Esophagus (tissue), 2 donors: ENCODE results near the gene SV2A. TPM values are rescaled to one million over a fixed set of nuclear protein-coding genes. Genes with fewer than 3 reads are reported as not detected.
"Not testable (repeated sequence)": the region's sequence is repeated elsewhere in the genome, so short reads cannot be mapped to it uniquely, and the experiment has no call there.

Experiments
- H3K27ac ChIP-seq, 2 donors: one replicate each; pipeline ENCODE4 v1.5.1; 2013; ENCODE audit warnings: low read depth in 2 of 2, mild to moderate bottlenecking in 2 of 2, inconsistent platforms in 1 of 2, low read length in 1 of 2, moderate library complexity in 1 of 2
- H3K27me3 ChIP-seq, 2 donors: one replicate each; pipeline ENCODE4 v1.6.1; 2013; ENCODE audit warnings: low read length in 2 of 2, control low read depth in 1 of 2, mild to moderate bottlenecking in 1 of 2; ENCODE audit not compliant: insufficient read depth in 2 of 2, control insufficient read depth in 1 of 2
- H3K36me3 ChIP-seq, 2 donors: one replicate each; pipeline ENCODE4 v1.6.1; 2013; ENCODE audit warnings: low read length in 1 of 2; ENCODE audit not compliant: control insufficient read depth in 2 of 2, insufficient read depth in 2 of 2
- H3K4me1 ChIP-seq, 2 donors: one replicate each; pipeline ENCODE4 v1.6.1; 2013; ENCODE audit warnings: low read length in 1 of 2; ENCODE audit not compliant: control insufficient read depth in 2 of 2, insufficient read depth in 2 of 2
- H3K4me3 ChIP-seq, 2 donors: one replicate each; pipeline ENCODE4 v1.5.1; 2013; ENCODE audit warnings: low read length in 2 of 2, mild to moderate bottlenecking in 2 of 2, low read depth in 1 of 2, moderate library complexity in 1 of 2
- H3K9me3 ChIP-seq, 2 donors: one replicate each; pipeline ENCODE4 v1.6.1; 2013; ENCODE audit warnings: mild to moderate bottlenecking in 2 of 2, low read depth in 1 of 2, low read length in 1 of 2, moderate library complexity in 1 of 2; ENCODE audit not compliant: control insufficient read depth in 2 of 2, insufficient read depth in 1 of 2
- WGBS, 2 donors: extraction: QIAGEN DNeasy Blood & Tissue Kit; methylation state at CpG; one replicate each; pipeline ENCODE4 v1.1.7; 2013; 5-methylcytosine and 5-hydroxymethylcytosine counted together
- polyA plus RNA-seq, 2 donors: library from polyadenylated mRNA; stranded (reverse); fragments of 200-250 nt; gene quantifications; one replicate each; pipeline ENCODE4 v1.2.3, GENCODE V29; 2013
- donor health status: healthy with polysubstance abuse.
- donor health status: Bipolar disorder and iron deficiency.

SV2A gene
- polyA plus RNA-seq, 2 donors, result 0.49 to 0.67 TPM

- H3K36me3 ChIP-seq, result peaks cover 12 to 13% of the 10 kb centered on the region in 2 donors
- H3K27ac ChIP-seq, result no peak overlapping the region
- 88 to 90% methylated on average over 4 of the region's 4 CpGs for WGBS, 2 donors
- H3K4me3 ChIP-seq, result no peak overlapping the region
- no peaks in the 10 kb centered on the region for H3K9me3 ChIP-seq
- no peaks in the 10 kb centered on the region for H3K4me1 ChIP-seq
- H3K27me3 ChIP-seq, result no peaks in the 10 kb centered on the region
Measured at GRCh38 chr1:149945206-149945605, 27.6 kb upstream of the SV2A start.

- no peaks in the 10 kb centered on the region for H3K27me3 ChIP-seq
- peak overlapping the region; percentile 18 to 26 for H3K27ac ChIP-seq
- 31 to 43% methylated on average over 3 of the region's 3 CpGs for WGBS, 2 donors
- no peaks in the 10 kb centered on the region for H3K9me3 ChIP-seq
- peaks cover 3% of the 10 kb centered on the region in 2 donors for H3K4me1 ChIP-seq
- H3K36me3 ChIP-seq, result peaks cover 7 to 13% of the 10 kb centered on the region in 2 donors
- H3K4me3 ChIP-seq, result no peak overlapping the region
Measured at GRCh38 chr1:149942885-149943284, 25.2 kb upstream of the SV2A start.

GRCh38 chr1:149942207-149942606 is 24.6 kb upstream of the SV2A start:
- H3K4me3 ChIP-seq, result no peak overlapping the region
- no peaks in the 10 kb centered on the region for H3K9me3 ChIP-seq
- 22 to 27% methylated on average over 5 of the region's 5 CpGs for WGBS, 2 donors
- H3K4me1 ChIP-seq, result peaks cover 3 to 5% of the 10 kb centered on the region in 2 donors
- H3K27ac ChIP-seq, result peak overlapping the region; percentile 3 to 53
- H3K27me3 ChIP-seq, result no peaks in the 10 kb centered on the region
- H3K36me3 ChIP-seq, result peaks cover 7 to 13% of the 10 kb centered on the region in 2 donors

- no peaks in the 10 kb centered on the region for H3K27me3 ChIP-seq
- 89% methylated on average over 3 of the region's 3 CpGs for WGBS, 2 donors
- H3K27ac ChIP-seq, result no peak overlapping the region
- H3K4me1 ChIP-seq, result peaks cover 3 to 8% of the 10 kb centered on the region in 2 donors
- H3K9me3 ChIP-seq, result no peaks in the 10 kb centered on the region
- no peak overlapping the region for H3K4me3 ChIP-seq
- peaks cover 7 to 13% of the 10 kb centered on the region in 2 donors for H3K36me3 ChIP-seq
Measured at GRCh38 chr1:149940427-149940826, 22.8 kb upstream of the SV2A start.

GRCh38 chr1:149938668-149939003 is 21.0 kb upstream of the SV2A start:
- WGBS, 2 donors, result 27 to 43% methylated on average over 12 to 13 of the region's 13 CpGs
- H3K4me1 ChIP-seq, result not testable (repeated sequence)
- H3K4me3 ChIP-seq, result peak overlapping the region in 1 of 2 donors; percentile 22

GRCh38 chr1:149937759-149938158 is 20.1 kb upstream of the SV2A start:
- no peak overlapping the region for H3K4me3 ChIP-seq
- H3K27ac ChIP-seq, result peak overlapping the region; percentile 87 to 90
- no peaks in the 10 kb centered on the region for H3K9me3 ChIP-seq
- H3K36me3 ChIP-seq, result peaks cover 0 to 4% of the 10 kb centered on the region in 2 donors
- H3K4me1 ChIP-seq, result peaks cover 5 to 8% of the 10 kb centered on the region in 2 donors
- no peaks in the 10 kb centered on the region for H3K27me3 ChIP-seq

More at GRCh38 chr1:149938668-149939003, 21.0 kb upstream of the SV2A start:
- not testable (repeated sequence) for H3K9me3 ChIP-seq, H3K36me3 ChIP-seq, H3K27me3 ChIP-seq
- peak overlapping the region; percentile 87 to 95 for H3K27ac ChIP-seq

- Histone ChIP-seq H3K27me3 (no peaks in the 10 kb centered on the region), H3K36me3 (peaks cover 0 to 4% of the 10 kb centered on the region in 2 donors), H3K4me1 (peaks cover 5 to 8% of the 10 kb centered on the region in 2 donors), H3K27ac (peak overlapping the region; percentile 87 to 90), H3K4me3 (peak overlapping the region; percentile 48 to 70), H3K9me3 (no peaks in the 10 kb centered on the region)
- 16 to 24% methylated on average over 8 of the region's 8 CpGs for WGBS, 2 donors
Measured at GRCh38 chr1:149936992-149937705, 19.5 kb upstream of the SV2A start.

- WGBS, 2 donors, result 20 to 24% methylated on average over 18 of the region's 18 CpGs
- Histone ChIP-seq H3K27ac (peak within 1 kb of the TSS; percentile 87 to 90), H3K4me1 (peaks cover 5 to 8% of the 10 kb centered on the region in 2 donors)
Measured at GRCh38 chr1:149936170-149936991, 18.7 kb upstream of the SV2A start, which contains the start of gene MTMR11. MTMR11 (minus strand) TSS chr1:149936879; CDS start chr1:149936647, 232 bp downstream.

GRCh38 chr1:149934356-149934755 is 16.7 kb upstream of the SV2A start:
- Histone ChIP-seq H3K9me3 (no peaks in the 10 kb centered on the region), H3K27me3 (no peaks in the 10 kb centered on the region), H3K4me3 (no peak overlapping the region), H3K36me3 (peaks cover 0 to 4% of the 10 kb centered on the region in 2 donors), H3K27ac (no peak overlapping the region), H3K4me1 (peaks cover 5 to 8% of the 10 kb centered on the region in 2 donors)
- 79 to 85% methylated on average over 2 of the region's 2 CpGs for WGBS, 2 donors

More at GRCh38 chr1:149936170-149936991, 18.7 kb upstream of the SV2A start, which contains the start of gene MTMR11:
- H3K9me3 ChIP-seq, result no peaks in the 10 kb centered on the region
- H3K36me3 ChIP-seq, result peaks cover 0 to 4% of the 10 kb centered on the region in 2 donors
- peak within 1 kb of the TSS; percentile 48 to 70 for H3K4me3 ChIP-seq
- H3K27me3 ChIP-seq, result no peaks in the 10 kb centered on the region
